Measurements from ENCODE around the gene CSTPP1. TPM values are rescaled to one million over a fixed set of nuclear protein-coding genes. Genes with fewer than 3 reads are reported as not detected.

The CSTPP1 gene
- polyA plus RNA-seq, 1 donor (not counting 4 experiments of a cell fraction or from before 2014, with no cell fraction given): 20.0 TPM

Small RNAs within 50 kb of the gene (small RNA-seq; reads per million reads assigned to genes)
- gene MIR6745 (ENCODE audit: insufficient read length in 3 of 3, low read depth in 3 of 3, low replicate concordance in 1 of 3): 0 reads per million in 3 experiments

Other genes starting within 250 kb of the CSTPP1 start
- gene ARHGAP1, start 236.1 kb upstream of the CSTPP1 start, polyA plus RNA-seq: 19.5 to 27.4 TPM (median 22.8 TPM) in 3 replicates
- gene ZNF408, start 235.7 kb upstream of the CSTPP1 start, polyA plus RNA-seq: 4.0 to 8.1 TPM (median 5.0 TPM) in 3 replicates
- not detected in 3 replicates for gene F2, start 217.5 kb upstream of the CSTPP1 start, polyA plus RNA-seq
- 68.3 to 96.4 TPM (median 87.5 TPM) in 3 replicates for gene CKAP5, start 90.5 kb upstream of the CSTPP1 start, polyA plus RNA-seq
- gene LRP4, start 18.2 kb upstream of the CSTPP1 start, polyA plus RNA-seq: 2.3 to 5.2 TPM (median 3.4 TPM) in 3 replicates
- 51.0 to 79.9 TPM (median 55.2 TPM) in 3 replicates for gene ARFGAP2, start 240.1 kb downstream of the CSTPP1 start, polyA plus RNA-seq
- gene PACSIN3, start 249.7 kb downstream of the CSTPP1 start, polyA plus RNA-seq: 28.1 to 32.9 TPM (median 32.6 TPM) in 3 replicates